Upper lobe of left lung (tissue), 4 donors: Measurements from ENCODE around the gene DIDO1.

Experiments
- POLR2A ChIP-seq, 4 donors: fragments of 450-650 bp; IDR thresholded peaks; one replicate each; pipeline ENCODE4 v1.5.1; 2016 to 2017; ENCODE audit warnings: antibody characterized with exemption in 4 of 4, mild to moderate bottlenecking in 2 of 4
- TF ChIP-seq, protein P1 (sequence below), 6 experiments: fragments of 450-650 bp in 4 of 6; fragments of 200-600 bp in 2 of 6; sonication (generic) in 2 of 6; IDR thresholded peaks; one replicate each; pipeline ENCODE4 v1.5.1; 2016 to 2019; ENCODE audit warnings: antibody characterized with exemption in 6 of 6

DNA sequence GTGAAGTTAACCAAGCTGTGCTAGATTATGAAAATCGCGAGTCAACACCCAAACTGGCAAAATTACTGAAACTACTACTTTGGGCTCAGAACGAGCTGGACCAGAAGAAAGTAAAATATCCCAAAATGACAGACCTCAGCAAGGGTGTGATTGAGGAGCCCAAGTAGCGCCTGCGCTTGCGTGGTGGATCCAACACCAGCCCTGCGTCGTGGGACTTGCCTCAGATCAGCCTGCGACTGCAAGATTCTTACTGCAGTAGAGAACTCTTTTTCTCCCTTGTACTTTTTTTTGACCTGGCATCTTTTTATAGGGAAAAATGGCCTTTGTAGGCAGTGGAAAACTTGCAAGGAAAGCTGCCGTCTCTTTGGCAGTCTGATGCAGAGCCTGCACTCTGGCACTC is 18.4 kb upstream of the DIDO1 start:
- no peak for TF ChIP-seq POLR2A (IDR thresholded peaks at IDR 0.05)
- TF ChIP-seq, protein P1, sequence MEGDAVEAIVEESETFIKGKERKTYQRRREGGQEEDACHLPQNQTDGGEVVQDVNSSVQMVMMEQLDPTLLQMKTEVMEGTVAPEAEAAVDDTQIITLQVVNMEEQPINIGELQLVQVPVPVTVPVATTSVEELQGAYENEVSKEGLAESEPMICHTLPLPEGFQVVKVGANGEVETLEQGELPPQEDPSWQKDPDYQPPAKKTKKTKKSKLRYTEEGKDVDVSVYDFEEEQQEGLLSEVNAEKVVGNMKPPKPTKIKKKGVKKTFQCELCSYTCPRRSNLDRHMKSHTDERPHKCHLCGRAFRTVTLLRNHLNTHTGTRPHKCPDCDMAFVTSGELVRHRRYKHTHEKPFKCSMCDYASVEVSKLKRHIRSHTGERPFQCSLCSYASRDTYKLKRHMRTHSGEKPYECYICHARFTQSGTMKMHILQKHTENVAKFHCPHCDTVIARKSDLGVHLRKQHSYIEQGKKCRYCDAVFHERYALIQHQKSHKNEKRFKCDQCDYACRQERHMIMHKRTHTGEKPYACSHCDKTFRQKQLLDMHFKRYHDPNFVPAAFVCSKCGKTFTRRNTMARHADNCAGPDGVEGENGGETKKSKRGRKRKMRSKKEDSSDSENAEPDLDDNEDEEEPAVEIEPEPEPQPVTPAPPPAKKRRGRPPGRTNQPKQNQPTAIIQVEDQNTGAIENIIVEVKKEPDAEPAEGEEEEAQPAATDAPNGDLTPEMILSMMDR (IDR thresholded peaks at IDR 0.05) = no peak
